Measurements from ENCODE around the gene EPB41L4A. TPM values are rescaled to one million over a fixed set of nuclear protein-coding genes. Genes with fewer than 3 reads are reported as not detected.

EPB41L4A gene
- total RNA-seq, 1 donor from 2014 or later: 9.7 TPM

Small RNAs within 50 kb of the gene (small RNA-seq; reads per million reads assigned to genes)
- gene AC010265.1 (ENCODE audit: low replicate concordance) (not detected), gene HMGB3P16 (ENCODE audit: low replicate concordance) (not detected), gene SNORA13 (ENCODE audit: low replicate concordance) (3.6 reads per million, percentile 91 among the genes with 10 or more reads in this experiment)

Data from tongue (tissue), 2 donors.